ENCODE data around the gene EFEMP2. TPM values are rescaled to one million over a fixed set of nuclear protein-coding genes. Genes with fewer than 3 reads are reported as not detected.
"Not testable (repeated sequence)": the region's sequence is repeated elsewhere in the genome, so short reads cannot be mapped to it uniquely, and the experiment has no call there.

The EFEMP2 gene
- polyA plus RNA-seq, 1 experiment, result 497 TPM

GRCh38 chr11:65842144-65842543 is 30.5 kb downstream of the EFEMP2 start:
- no peak for DNase-seq (ENCODE audit: low read depth)
- no peaks in the 10 kb centered on the region for H3K36me3 ChIP-seq (ENCODE audit: control insufficient read depth, insufficient read depth, low read length)
- TF ChIP-seq, protein P1, sequence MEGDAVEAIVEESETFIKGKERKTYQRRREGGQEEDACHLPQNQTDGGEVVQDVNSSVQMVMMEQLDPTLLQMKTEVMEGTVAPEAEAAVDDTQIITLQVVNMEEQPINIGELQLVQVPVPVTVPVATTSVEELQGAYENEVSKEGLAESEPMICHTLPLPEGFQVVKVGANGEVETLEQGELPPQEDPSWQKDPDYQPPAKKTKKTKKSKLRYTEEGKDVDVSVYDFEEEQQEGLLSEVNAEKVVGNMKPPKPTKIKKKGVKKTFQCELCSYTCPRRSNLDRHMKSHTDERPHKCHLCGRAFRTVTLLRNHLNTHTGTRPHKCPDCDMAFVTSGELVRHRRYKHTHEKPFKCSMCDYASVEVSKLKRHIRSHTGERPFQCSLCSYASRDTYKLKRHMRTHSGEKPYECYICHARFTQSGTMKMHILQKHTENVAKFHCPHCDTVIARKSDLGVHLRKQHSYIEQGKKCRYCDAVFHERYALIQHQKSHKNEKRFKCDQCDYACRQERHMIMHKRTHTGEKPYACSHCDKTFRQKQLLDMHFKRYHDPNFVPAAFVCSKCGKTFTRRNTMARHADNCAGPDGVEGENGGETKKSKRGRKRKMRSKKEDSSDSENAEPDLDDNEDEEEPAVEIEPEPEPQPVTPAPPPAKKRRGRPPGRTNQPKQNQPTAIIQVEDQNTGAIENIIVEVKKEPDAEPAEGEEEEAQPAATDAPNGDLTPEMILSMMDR (IDR thresholded peaks at IDR 0.05; ENCODE audit: insufficient read depth, low read depth, low read length), result no peak
- H3K27me3 ChIP-seq (ENCODE audit: control insufficient read depth, insufficient read depth, low read length), result no peaks in the 10 kb centered on the region
- CTCF ChIA-PET, result interaction anchor here (1.2 kb wide), 1 partner anchor 9 kb away, joined by 4 read pairs; no protein-coding TSS in a partner anchor
- POLR2A ChIA-PET, result no interaction called here
- H3K4me3 ChIP-seq (ENCODE audit: low read depth, low read length), result no peak overlapping the region

DNA sequence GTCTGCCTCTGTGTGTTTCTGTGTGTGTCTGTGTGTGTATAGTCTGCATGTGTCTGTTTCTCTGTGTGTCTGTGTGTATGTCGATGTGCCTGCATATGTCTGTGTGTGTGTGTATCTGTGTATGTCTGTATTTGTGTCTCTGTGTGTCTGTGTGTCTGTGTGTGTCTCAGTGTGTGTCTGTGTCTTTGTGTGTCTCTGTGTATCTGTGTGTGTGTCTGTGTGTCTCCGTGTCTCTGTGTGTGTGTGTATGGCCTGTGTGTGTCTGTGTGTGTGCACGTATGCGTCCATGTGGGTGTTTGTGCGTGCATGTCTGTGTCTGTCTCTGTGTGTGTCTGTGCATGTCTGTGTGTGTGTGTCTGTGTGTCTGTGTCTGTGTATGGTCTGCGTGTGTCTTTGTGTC is 38.4 kb downstream of the EFEMP2 start:
- ChIA-PET CTCF (interaction anchor here (1.0 to 3.5 kb wide), 3 partner anchors 16 to 125 kb away, joined by 3 to 24 read pairs (median 5); no protein-coding TSS in a partner anchor), POLR2A (interaction anchor here (0.5 kb wide), 1 partner anchor 168 kb away, joined by 4 read pairs; the partner anchor contains the start of genes BANF1 and EIF1AD)
- Histone ChIP-seq H3K27me3 (ENCODE audit: control insufficient read depth, insufficient read depth, low read length) (peaks cover 16% of the 10 kb centered on the region), H3K4me3 (ENCODE audit: low read depth, low read length) (peak overlapping the region; percentile 60), H3K36me3 (ENCODE audit: control insufficient read depth, insufficient read depth, low read length) (no peaks in the 10 kb centered on the region)
- TF ChIP-seq, protein P1 (IDR thresholded peaks at IDR 0.05; ENCODE audit: insufficient read depth, low read depth, low read length), result no peak
- DNase-seq (ENCODE audit: low read depth), result no peak

- TF ChIP-seq, protein P1 (IDR thresholded peaks at IDR 0.05; ENCODE audit: insufficient read depth, low read depth, low read length), result no peak
- H3K36me3 ChIP-seq (ENCODE audit: control insufficient read depth, insufficient read depth, low read length), result no peaks in the 10 kb centered on the region
- H3K27me3 ChIP-seq (ENCODE audit: control insufficient read depth, insufficient read depth, low read length), result peaks cover 16% of the 10 kb centered on the region
- ChIA-PET CTCF (interaction anchor here (1.0 to 3.5 kb wide), 7 partner anchors 10 to 124 kb away, joined by 3 to 24 read pairs (median 5); partner anchors contain the start of genes KAT5 and MUS81), POLR2A (interaction anchor here (0.5 kb wide), 1 partner anchor 169 kb away, joined by 4 read pairs; the partner anchor contains the start of genes BANF1 and EIF1AD)
- peak within 1 kb of the TSS; percentile 60 for H3K4me3 ChIP-seq (ENCODE audit: low read depth, low read length)
- DNase-seq (ENCODE audit: low read depth), result peak; percentile 27
Measured at GRCh38 chr11:65833297-65834030, 39.1 kb downstream of the EFEMP2 start, which contains the start of gene SNX32. Gene SNX32 (plus strand): TSS chr11:65833963. CDS start chr11:65834066, 103 bp downstream.

GRCh38 chr11:65832231-65832630 is 40.4 kb downstream of the EFEMP2 start:
- DNase-seq (ENCODE audit: low read depth); H3K4me3 ChIP-seq (ENCODE audit: low read depth, low read length); H3K36me3 ChIP-seq (ENCODE audit: control insufficient read depth, insufficient read depth, low read length): not testable (repeated sequence)
- ChIA-PET POLR2A (interaction anchor here (0.6 to 1.0 kb wide), 3 partner anchors 20 to 169 kb away, joined by 3 to 4 read pairs (median 3); partner anchors contain the start of gene RELA), CTCF (interaction anchor here (0.9 to 3.5 kb wide), 7 partner anchors 8 to 127 kb away, joined by 3 to 24 read pairs (median 5); partner anchors contain the start of genes KAT5 and MUS81)
- peaks cover 18% of the 10 kb centered on the region for H3K27me3 ChIP-seq (ENCODE audit: control insufficient read depth, insufficient read depth, low read length)

- Histone ChIP-seq H3K36me3 (ENCODE audit: control insufficient read depth, insufficient read depth, low read length) (no peaks in the 10 kb centered on the region), H3K4me3 (ENCODE audit: low read depth, low read length) (no peak overlapping the region), H3K27me3 (ENCODE audit: control insufficient read depth, insufficient read depth, low read length) (peaks cover 18% of the 10 kb centered on the region)
- ChIA-PET CTCF (interaction anchor here (0.5 to 4.2 kb wide), 3 partner anchors 10 to 83 kb away, joined by 4 to 21 read pairs (median 4); no protein-coding TSS in a partner anchor), POLR2A (no interaction called here)
- DNase-seq (ENCODE audit: low read depth), result no peak
- TF ChIP-seq, protein P1 (IDR thresholded peaks at IDR 0.05; ENCODE audit: insufficient read depth, low read depth, low read length), result no peak
Measured at GRCh38 chr11:65829459-65829858, 43.1 kb downstream of the EFEMP2 start.

All from BJ (cell line).